ENCODE data around the gene CA9.
A peak's percentile ranks its signal among the peaks of the same experiment; 100 is the strongest.

CA9 gene

DNA sequence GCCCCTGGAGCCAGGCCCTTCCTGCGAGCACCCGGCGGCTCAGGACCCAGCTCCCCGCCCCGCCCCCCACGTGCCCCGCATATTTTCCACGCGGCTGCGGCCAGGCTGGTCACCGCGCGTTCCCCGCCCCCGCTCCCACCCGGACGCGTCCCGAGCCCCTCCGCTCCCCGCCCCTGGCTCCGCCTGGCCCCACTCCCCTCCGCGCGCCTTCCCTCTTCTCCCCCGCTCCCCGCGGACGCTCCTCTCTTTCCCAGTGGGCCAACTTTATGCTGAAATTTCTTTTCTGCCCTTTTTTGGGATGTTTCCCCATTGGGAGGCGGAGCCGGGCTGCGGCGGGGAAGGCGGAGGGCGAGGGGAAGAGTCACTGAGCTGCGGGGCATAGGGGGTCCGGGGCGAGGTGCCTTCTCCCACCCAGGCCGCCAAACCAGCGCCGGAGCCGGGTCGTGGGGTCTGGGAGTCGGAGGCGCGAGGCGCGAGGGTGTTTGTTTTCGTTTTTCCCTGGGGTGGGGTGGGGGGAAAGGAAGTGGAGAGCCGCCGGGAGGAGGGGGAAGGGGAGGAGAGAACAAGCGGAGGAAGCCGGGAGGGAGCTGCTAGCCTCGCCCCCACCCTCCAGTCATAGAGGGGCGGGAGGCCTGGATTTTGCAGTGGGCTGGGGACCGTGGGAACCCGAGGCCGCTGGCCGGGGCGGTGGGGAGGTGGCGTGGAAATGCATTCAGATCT is 17.0 kb downstream of the CA9 start:
- peak overlapping the region; percentile 87 for H3K9ac ChIP-seq (ENCODE audit: low read length)
- H3K4me1 ChIP-seq (ENCODE audit: control insufficient read depth, insufficient read depth, low read length) = peaks cover 29% of the 10 kb centered on the region
- no peaks in the 10 kb centered on the region for H3K36me3 ChIP-seq (ENCODE audit: control insufficient read depth, insufficient read depth, low read length)
- H3K27me3 ChIP-seq (ENCODE audit: control insufficient read depth, insufficient read depth, low read length) = no peaks in the 10 kb centered on the region
- peak overlapping the region; percentile 46 for H3K4me3 ChIP-seq (ENCODE audit: low read length)
- H3K9me3 ChIP-seq (ENCODE audit: control insufficient read depth, low read length) = no peaks in the 10 kb centered on the region

DNA sequence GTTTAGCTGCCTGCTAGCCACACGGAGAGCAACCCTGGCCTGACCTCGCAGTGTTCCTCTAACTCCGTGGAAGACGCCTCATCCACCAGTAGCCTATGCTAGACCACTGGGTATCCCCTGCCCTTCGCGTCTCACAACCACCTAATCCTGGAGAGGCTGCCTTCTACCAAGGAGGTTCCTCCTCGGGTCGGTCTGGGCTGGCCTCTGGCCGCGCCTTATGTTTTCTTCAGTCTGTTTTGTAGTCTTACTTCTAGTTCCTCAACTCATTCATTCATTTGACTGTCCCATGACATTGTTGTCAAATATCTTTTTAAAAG is 17.6 kb downstream of the CA9 start:
- H3K27me3 ChIP-seq (ENCODE audit: control insufficient read depth, insufficient read depth, low read length) = no peaks in the 10 kb centered on the region
- peak overlapping the region; percentile 87 for H3K9ac ChIP-seq (ENCODE audit: low read length)
- no peaks in the 10 kb centered on the region for H3K9me3 ChIP-seq (ENCODE audit: control insufficient read depth, low read length)
- H3K4me3 ChIP-seq (ENCODE audit: low read length) = peak overlapping the region; percentile 46
- H3K4me1 ChIP-seq (ENCODE audit: control insufficient read depth, insufficient read depth, low read length) = peaks cover 34% of the 10 kb centered on the region
- H3K36me3 ChIP-seq (ENCODE audit: control insufficient read depth, insufficient read depth, low read length) = no peaks in the 10 kb centered on the region

DNA sequence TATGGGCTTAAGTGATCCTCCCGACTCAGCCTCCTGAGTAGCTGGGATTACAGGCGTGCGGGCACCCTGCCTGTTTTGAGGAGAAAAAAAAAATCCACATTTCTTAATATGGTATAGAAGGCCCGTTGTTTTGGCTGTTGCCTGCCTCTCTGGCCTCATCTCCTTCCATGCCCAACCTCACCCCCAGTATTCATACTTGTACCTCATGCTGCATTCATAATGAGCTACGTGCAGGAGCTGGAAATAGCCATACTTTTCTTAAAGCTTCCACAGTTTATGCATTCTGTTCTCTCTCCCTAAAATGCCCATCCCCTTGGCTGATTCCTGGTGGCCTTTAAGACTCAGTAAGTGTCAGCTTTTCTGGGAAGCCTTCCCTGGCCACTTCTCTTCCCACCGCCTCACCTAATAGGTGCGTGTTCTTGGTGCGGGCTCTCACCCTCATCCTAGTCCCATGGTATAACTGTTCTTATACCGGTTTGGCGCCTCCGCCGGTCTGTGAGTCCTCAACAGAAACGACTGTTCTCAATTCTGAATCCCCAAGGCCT is 18.1 kb downstream of the CA9 start:
- Histone ChIP-seq H3K9me3 (ENCODE audit: control insufficient read depth, low read length) (no peaks in the 10 kb centered on the region), H3K36me3 (ENCODE audit: control insufficient read depth, insufficient read depth, low read length) (peaks cover 1% of the 10 kb centered on the region), H3K4me1 (ENCODE audit: control insufficient read depth, insufficient read depth, low read length) (peaks cover 40% of the 10 kb centered on the region), H3K27me3 (ENCODE audit: control insufficient read depth, insufficient read depth, low read length) (no peaks in the 10 kb centered on the region), H3K4me3 (ENCODE audit: low read length) (no peak overlapping the region), H3K9ac (ENCODE audit: low read length) (no peak overlapping the region)

DNA sequence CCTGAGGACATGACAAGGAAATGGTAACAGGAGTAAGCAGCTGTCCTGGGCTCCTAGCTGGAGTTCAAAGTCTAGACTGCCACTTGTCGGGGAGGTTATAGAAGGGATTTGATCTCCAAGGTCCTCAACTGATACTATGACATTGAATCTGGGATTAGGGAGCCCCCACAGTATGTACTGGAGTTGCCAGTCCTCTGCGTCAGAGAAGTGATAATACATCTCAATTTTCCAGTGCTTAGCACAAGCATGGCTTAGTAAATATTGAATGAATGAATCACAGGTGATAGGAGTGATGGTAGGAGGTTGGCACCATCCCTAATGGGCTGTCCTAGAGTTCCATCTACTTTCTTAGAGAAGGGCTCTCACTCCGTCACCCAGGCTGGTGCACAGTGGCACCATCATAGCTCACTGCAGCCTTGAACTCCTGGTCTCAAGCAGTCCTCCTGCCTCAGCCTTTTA is 22.2 kb downstream of the CA9 start:
- H3K4me1 ChIP-seq (ENCODE audit: control insufficient read depth, insufficient read depth, low read length) = peaks cover 30% of the 10 kb centered on the region
- H3K4me3 ChIP-seq (ENCODE audit: low read length) = no peak overlapping the region
- H3K36me3 ChIP-seq (ENCODE audit: control insufficient read depth, insufficient read depth, low read length) = peaks cover 38% of the 10 kb centered on the region
- no peaks in the 10 kb centered on the region for H3K27me3 ChIP-seq (ENCODE audit: control insufficient read depth, insufficient read depth, low read length)
- no peaks in the 10 kb centered on the region for H3K9me3 ChIP-seq (ENCODE audit: control insufficient read depth, low read length)
- peak overlapping the region; percentile 34 for H3K9ac ChIP-seq (ENCODE audit: low read length)

DNA sequence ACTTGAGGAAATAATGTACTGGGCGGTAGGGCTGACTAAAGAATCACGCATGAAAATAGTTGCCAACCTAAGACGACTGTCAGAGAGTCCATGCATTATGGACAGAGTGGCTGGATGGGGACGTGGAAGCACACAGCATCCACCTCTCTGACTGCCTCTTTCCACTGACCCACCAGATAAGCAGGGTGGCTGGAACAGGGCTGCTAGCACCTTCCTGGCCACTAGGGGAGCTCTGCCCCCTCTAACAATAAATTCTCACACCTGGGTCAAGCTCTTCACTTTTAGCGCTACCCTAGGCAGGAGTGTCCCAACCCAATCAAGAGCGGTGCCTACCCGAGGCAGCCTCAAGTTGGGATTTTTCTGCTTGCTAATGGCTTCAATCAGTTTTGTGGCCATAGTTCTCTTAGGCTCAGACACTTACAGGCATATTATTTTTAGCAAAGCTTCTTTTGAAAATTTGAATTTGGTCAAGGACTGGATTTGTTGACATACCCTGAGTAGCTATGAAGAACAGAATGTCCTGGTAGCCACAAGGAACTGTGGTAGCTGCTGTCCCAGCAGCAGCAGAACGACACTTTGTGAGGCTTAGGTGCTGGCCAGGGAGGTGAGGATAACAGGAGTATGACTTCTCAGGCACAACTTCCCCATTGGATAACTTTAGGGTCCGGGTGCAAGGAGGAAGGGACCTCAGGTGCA is 22.9 kb downstream of the CA9 start:
- peak overlapping the region; percentile 34 for H3K9ac ChIP-seq (ENCODE audit: low read length)
- no peaks in the 10 kb centered on the region for H3K27me3 ChIP-seq (ENCODE audit: control insufficient read depth, insufficient read depth, low read length)
- H3K4me1 ChIP-seq (ENCODE audit: control insufficient read depth, insufficient read depth, low read length) = peaks cover 24% of the 10 kb centered on the region
- no peak overlapping the region for H3K4me3 ChIP-seq (ENCODE audit: low read length)
- peaks cover 40% of the 10 kb centered on the region for H3K36me3 ChIP-seq (ENCODE audit: control insufficient read depth, insufficient read depth, low read length)
- no peaks in the 10 kb centered on the region for H3K9me3 ChIP-seq (ENCODE audit: control insufficient read depth, low read length)

DNA sequence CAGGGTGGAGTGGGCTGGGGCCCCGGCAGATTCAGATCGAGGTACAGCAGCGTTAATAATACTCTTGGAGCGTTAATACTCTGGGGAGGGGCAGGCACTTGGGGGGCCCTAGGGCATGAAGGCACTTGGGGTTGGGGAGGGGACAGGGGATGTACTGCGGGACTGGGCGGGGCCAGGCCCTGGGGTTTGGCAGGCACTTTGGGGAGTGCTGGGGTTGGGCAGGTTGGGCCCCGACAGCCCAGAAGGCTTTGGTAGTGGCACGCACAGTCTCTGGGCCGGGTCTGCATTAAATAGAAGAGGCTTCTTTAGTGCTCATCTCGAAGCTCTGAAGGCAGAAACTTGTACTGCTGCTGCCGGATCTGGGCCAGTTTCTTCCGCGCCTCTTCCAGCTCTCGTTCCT is 23.8 kb downstream of the CA9 start:
- H3K9ac ChIP-seq (ENCODE audit: low read length) = peak overlapping the region; percentile 34
- H3K27me3 ChIP-seq (ENCODE audit: control insufficient read depth, insufficient read depth, low read length) = no peaks in the 10 kb centered on the region
- peaks cover 23% of the 10 kb centered on the region for H3K4me1 ChIP-seq (ENCODE audit: control insufficient read depth, insufficient read depth, low read length)
- H3K36me3 ChIP-seq (ENCODE audit: control insufficient read depth, insufficient read depth, low read length) = peaks cover 45% of the 10 kb centered on the region
- H3K4me3 ChIP-seq (ENCODE audit: low read length) = no peak overlapping the region
- no peaks in the 10 kb centered on the region for H3K9me3 ChIP-seq (ENCODE audit: control insufficient read depth, low read length)

DNA sequence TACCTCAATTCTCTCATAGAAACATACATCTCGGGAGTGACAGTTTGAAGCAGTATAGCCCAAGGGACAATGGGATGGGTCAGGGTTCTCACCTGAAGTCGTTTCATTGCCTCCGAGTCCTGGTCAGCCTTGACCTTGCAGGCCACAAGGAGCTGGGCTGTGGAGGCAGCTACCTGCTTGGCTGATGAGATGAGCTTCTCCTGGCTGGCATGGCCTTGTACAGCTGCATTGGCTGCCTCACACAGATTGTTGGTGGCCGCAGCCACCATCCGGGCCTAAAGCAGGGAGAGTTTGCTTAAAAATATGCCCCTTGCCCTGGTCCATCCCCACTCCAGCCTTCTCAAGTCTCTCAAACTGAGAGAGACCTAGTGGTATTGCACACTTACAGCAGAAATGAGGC is 24.5 kb downstream of the CA9 start:
- Histone ChIP-seq H3K4me1 (ENCODE audit: control insufficient read depth, insufficient read depth, low read length) (peaks cover 23% of the 10 kb centered on the region), H3K27me3 (ENCODE audit: control insufficient read depth, insufficient read depth, low read length) (no peaks in the 10 kb centered on the region), H3K9me3 (ENCODE audit: control insufficient read depth, low read length) (no peaks in the 10 kb centered on the region), H3K4me3 (ENCODE audit: low read length) (no peak overlapping the region), H3K9ac (ENCODE audit: low read length) (no peak overlapping the region), H3K36me3 (ENCODE audit: control insufficient read depth, insufficient read depth, low read length) (peaks cover 45% of the 10 kb centered on the region)

DNA sequence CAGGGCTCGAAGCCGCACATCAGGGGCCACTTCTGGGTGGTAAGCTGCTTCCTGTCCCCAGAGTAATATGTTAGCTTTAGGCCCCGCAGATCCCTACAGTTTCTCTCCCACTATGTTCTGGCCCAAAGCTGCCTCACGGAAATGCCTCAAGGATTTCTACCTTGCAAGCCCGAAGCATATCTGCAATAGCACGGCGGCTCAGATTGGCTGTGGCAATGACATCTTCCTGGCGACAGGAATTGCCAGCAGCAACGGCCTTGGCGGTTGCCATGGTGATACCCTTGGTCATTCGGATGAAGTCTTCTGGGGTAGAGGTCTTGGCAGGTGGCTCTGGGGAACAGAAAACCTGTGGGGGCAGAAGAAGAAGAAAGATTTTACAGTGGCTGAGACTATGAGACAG is 26.3 kb downstream of the CA9 start:
- no peak overlapping the region for H3K4me3 ChIP-seq (ENCODE audit: low read length)

DNA sequence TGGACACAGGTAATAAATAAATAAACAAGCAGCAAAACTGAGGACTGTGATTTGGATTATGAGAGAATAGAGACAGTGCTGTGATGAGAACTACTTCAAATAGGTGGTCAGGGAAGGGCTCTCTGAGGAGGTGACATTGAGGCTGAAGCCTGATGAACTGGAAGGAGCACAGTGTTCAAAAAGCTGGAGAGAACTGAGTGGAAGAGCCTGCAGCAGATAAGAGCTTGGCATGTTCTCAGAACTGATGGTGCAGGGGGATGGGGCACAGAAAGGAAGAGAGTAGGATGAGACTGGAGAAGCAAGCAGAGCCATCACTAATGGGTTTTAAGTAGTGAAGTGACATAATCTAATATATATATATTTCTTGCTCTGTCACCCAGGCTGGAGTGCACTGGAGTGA is 27.2 kb downstream of the CA9 start:
- Histone ChIP-seq H3K27me3 (ENCODE audit: control insufficient read depth, insufficient read depth, low read length) (no peaks in the 10 kb centered on the region), H3K4me1 (ENCODE audit: control insufficient read depth, insufficient read depth, low read length) (peaks cover 13% of the 10 kb centered on the region), H3K4me3 (ENCODE audit: low read length) (no peak overlapping the region), H3K9me3 (ENCODE audit: control insufficient read depth, low read length) (no peaks in the 10 kb centered on the region), H3K36me3 (ENCODE audit: control insufficient read depth, insufficient read depth, low read length) (peaks cover 72% of the 10 kb centered on the region), H3K9ac (ENCODE audit: low read length) (no peak overlapping the region)

More for the DNA sequence above, 26.3 kb downstream of the CA9 start:
- H3K27me3 ChIP-seq (ENCODE audit: control insufficient read depth, insufficient read depth, low read length) = no peaks in the 10 kb centered on the region
- peaks cover 20% of the 10 kb centered on the region for H3K4me1 ChIP-seq (ENCODE audit: control insufficient read depth, insufficient read depth, low read length)
- H3K9me3 ChIP-seq (ENCODE audit: control insufficient read depth, low read length) = no peaks in the 10 kb centered on the region
- H3K36me3 ChIP-seq (ENCODE audit: control insufficient read depth, insufficient read depth, low read length) = peaks cover 62% of the 10 kb centered on the region
- no peak overlapping the region for H3K9ac ChIP-seq (ENCODE audit: low read length)

DNA sequence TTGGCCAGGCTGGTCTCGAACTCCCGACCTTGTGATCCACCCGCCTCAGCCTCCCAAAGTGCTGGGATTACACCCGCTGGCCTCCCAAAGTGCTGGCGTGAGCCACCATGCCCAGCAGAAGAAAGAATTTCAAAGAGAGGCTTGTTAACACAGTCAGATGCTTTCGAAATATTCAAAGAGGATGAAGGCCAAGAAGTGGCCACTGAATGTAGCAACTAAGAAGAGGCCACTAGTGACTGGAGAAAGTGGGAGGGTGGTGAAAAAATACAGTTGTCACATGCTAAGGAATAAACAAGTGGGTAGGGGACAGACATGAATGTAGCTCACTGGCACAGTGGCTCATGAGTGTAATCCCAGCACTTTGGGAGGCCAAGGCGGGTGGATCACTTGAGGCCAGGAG is 29.0 kb downstream of the CA9 start:
- H3K9me3 ChIP-seq (ENCODE audit: control insufficient read depth, low read length) = no peaks in the 10 kb centered on the region
- peaks cover 75% of the 10 kb centered on the region for H3K36me3 ChIP-seq (ENCODE audit: control insufficient read depth, insufficient read depth, low read length)
- no peaks in the 10 kb centered on the region for H3K4me1 ChIP-seq (ENCODE audit: control insufficient read depth, insufficient read depth, low read length)
- H3K27me3 ChIP-seq (ENCODE audit: control insufficient read depth, insufficient read depth, low read length) = no peaks in the 10 kb centered on the region
- no peak overlapping the region for H3K9ac ChIP-seq (ENCODE audit: low read length)
- no peak overlapping the region for H3K4me3 ChIP-seq (ENCODE audit: low read length)

DNA sequence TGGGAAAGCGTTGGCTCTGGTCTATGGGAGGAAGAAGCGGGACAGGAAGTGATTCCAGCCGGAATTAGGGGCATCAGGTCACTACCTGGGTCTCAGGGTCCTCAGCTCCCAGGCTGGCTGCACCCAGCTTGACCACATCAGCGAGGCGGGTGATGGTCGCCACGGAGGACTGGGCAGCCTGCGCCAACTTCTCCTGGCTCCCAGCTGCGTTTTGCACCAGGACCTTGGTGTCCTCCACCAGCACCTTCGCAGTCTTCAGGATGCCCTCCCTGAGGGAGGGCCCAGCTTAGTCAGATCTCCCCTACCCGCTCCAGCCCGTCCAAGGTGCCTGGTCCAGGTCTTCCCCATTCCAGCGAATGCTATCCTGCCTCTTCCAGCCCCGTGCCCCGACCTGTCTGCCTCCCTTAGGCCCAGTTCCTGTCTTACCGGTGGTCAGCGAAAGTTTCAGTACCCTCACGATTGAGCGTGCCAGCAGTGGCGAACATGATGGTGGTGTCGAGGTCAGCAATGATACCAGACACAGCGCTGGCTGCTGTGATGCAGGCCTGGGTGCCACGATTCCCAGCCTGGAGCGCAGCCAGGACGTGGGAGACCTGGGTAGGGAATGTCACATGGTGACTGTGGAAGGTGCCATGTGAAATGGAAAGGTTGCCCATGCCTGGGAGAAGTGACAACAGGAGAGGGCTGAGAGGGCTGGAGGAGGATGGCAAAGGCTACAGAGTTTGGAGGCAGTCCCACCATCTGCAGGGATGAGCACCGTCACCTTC is 30.4 kb downstream of the CA9 start:
- H3K27me3 ChIP-seq (ENCODE audit: control insufficient read depth, insufficient read depth, low read length) = no peaks in the 10 kb centered on the region
- H3K9ac ChIP-seq (ENCODE audit: low read length) = no peak overlapping the region
- no peaks in the 10 kb centered on the region for H3K4me1 ChIP-seq (ENCODE audit: control insufficient read depth, insufficient read depth, low read length)
- H3K9me3 ChIP-seq (ENCODE audit: control insufficient read depth, low read length) = no peaks in the 10 kb centered on the region
- peaks cover 64% of the 10 kb centered on the region for H3K36me3 ChIP-seq (ENCODE audit: control insufficient read depth, insufficient read depth, low read length)
- no peak overlapping the region for H3K4me3 ChIP-seq (ENCODE audit: low read length)

DNA sequence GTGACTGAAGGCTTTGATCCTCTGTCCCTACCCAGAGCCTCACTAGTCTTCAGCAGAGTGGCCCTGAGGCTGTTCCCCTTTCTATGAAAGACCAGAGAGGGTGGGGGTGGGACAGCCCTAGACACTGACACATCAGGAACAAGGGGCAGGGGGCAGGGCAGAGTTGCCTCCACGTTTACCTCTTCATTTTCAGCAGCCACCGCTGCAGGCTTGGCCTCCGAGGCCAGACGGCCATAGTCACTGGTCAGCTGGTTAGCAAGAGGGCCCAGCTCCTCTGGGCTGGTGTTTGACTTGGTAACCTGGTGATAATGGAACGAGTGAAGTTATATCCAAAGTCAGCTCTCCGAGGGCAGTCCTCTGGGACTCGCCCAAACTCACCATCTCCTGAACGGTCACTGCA is 31.6 kb downstream of the CA9 start:
- no peaks in the 10 kb centered on the region for H3K9me3 ChIP-seq (ENCODE audit: control insufficient read depth, low read length)
- H3K27me3 ChIP-seq (ENCODE audit: control insufficient read depth, insufficient read depth, low read length) = no peaks in the 10 kb centered on the region
- peaks cover 52% of the 10 kb centered on the region for H3K36me3 ChIP-seq (ENCODE audit: control insufficient read depth, insufficient read depth, low read length)
- H3K4me3 ChIP-seq (ENCODE audit: low read length) = no peak overlapping the region
- H3K4me1 ChIP-seq (ENCODE audit: control insufficient read depth, insufficient read depth, low read length) = no peaks in the 10 kb centered on the region
- H3K9ac ChIP-seq (ENCODE audit: low read length) = no peak overlapping the region
